ENCODE results near the gene MAPK4. TPM values are rescaled to one million over a fixed set of nuclear protein-coding genes. Genes with fewer than 3 reads are reported as not detected.

The MAPK4 gene
- total RNA-seq, 1 donor from 2014 or later = 5.7 TPM

- H3K9ac ChIP-seq (ENCODE audit: low read depth in 1 of 3, low read length in 3 of 3) = no peak overlapping the region
- no peaks in the 10 kb centered on the region for H3K27me3 ChIP-seq (ENCODE audit: control insufficient read depth in 3 of 3, insufficient read depth in 3 of 3, low read length in 3 of 3)
- no peak overlapping the region for H3K4me3 ChIP-seq (ENCODE audit: low read length in 3 of 3)
- H3K36me3 ChIP-seq (ENCODE audit: control insufficient read depth in 3 of 3, insufficient read depth in 3 of 3, low read length in 3 of 3) = no peaks in the 10 kb centered on the region
- peaks cover 0 to 7% (median 5%) of the 10 kb centered on the region in 3 donors for H3K4me1 ChIP-seq (ENCODE audit: control insufficient read depth in 3 of 3, insufficient read depth in 3 of 3, low read length in 3 of 3)
- no peaks in the 10 kb centered on the region for H3K9me3 ChIP-seq (ENCODE audit: control insufficient read depth in 3 of 3, low read length in 3 of 3)
- H3K27ac ChIP-seq (ENCODE audit: low read depth, low read length) = no peak overlapping the region
Observed at GRCh38 chr18:50619861-50620275, 60.0 kb downstream of the MAPK4 start.

- Histone ChIP-seq H3K9ac (ENCODE audit: low read depth in 1 of 3, low read length in 3 of 3) (no peak overlapping the region), H3K36me3 (ENCODE audit: control insufficient read depth in 3 of 3, insufficient read depth in 3 of 3, low read length in 3 of 3) (no peaks in the 10 kb centered on the region), H3K9me3 (ENCODE audit: control insufficient read depth in 3 of 3, low read length in 3 of 3) (no peaks in the 10 kb centered on the region), H3K4me1 (ENCODE audit: control insufficient read depth in 3 of 3, insufficient read depth in 3 of 3, low read length in 3 of 3) (peaks cover 0 to 7% (median 5%) of the 10 kb centered on the region in 3 donors), H3K27me3 (ENCODE audit: control insufficient read depth in 3 of 3, insufficient read depth in 3 of 3, low read length in 3 of 3) (no peaks in the 10 kb centered on the region), H3K27ac (ENCODE audit: low read depth, low read length) (no peak overlapping the region), H3K4me3 (ENCODE audit: low read length in 3 of 3) (no peak overlapping the region)
Observed at GRCh38 chr18:50620319-50620718, 60.4 kb downstream of the MAPK4 start.

DNA sequence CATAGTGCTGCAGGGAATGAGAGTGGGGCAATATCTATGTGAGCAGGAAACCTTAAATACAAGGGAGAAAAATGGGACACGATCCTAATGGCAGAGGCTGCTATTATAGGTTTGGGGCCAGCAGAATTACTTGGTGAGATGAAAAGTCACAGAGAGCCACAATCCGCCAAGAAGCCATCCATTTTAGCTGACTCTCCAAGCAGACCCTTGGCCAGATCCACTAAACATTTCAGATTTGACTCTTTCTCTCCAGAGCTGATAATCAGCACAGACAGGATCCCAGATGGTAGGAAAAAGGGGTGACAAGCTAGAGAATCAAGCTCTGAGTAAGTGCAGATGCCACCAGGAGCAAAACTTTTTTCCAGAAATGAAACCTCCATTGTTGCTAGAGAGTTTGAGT, 61.5 kb downstream of the MAPK4 start:
- peaks cover 0 to 7% (median 5%) of the 10 kb centered on the region in 3 donors for H3K4me1 ChIP-seq (ENCODE audit: control insufficient read depth in 3 of 3, insufficient read depth in 3 of 3, low read length in 3 of 3)
- H3K27ac ChIP-seq (ENCODE audit: low read depth, low read length) = no peak overlapping the region

DNA sequence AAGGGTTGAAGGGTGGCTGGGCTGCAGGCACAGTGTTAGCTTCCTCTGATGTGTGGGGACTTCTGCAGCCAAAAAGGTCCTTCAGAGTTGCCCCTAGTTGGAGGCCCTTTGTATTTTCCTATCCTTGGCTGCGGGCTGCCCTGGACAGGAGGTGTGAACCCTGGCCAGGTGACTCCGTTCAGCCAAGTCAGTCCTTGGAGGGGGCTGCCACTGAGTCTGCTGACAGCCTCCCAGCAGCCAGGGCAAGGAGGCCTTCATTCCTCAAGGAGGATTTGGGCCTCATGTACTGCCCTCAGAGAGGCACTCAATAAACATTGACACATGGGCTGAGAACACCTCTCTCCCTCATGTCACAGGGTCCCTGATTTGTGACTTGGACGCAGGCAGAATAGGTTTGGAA, 62.4 kb downstream of the MAPK4 start:
- Histone ChIP-seq H3K4me3 (ENCODE audit: low read length in 3 of 3) (no peak overlapping the region), H3K9me3 (ENCODE audit: control insufficient read depth in 3 of 3, low read length in 3 of 3) (no peaks in the 10 kb centered on the region), H3K9ac (ENCODE audit: low read depth in 1 of 3, low read length in 3 of 3) (no peak overlapping the region), H3K36me3 (ENCODE audit: control insufficient read depth in 3 of 3, insufficient read depth in 3 of 3, low read length in 3 of 3) (no peaks in the 10 kb centered on the region), H3K4me1 (ENCODE audit: control insufficient read depth in 3 of 3, insufficient read depth in 3 of 3, low read length in 3 of 3) (peaks cover 0 to 7% (median 5%) of the 10 kb centered on the region in 3 donors), H3K27me3 (ENCODE audit: control insufficient read depth in 3 of 3, insufficient read depth in 3 of 3, low read length in 3 of 3) (no peaks in the 10 kb centered on the region), H3K27ac (ENCODE audit: low read depth, low read length) (no peak overlapping the region)

More for the DNA sequence above, 61.5 kb downstream of the MAPK4 start:
- Histone ChIP-seq H3K36me3 (ENCODE audit: control insufficient read depth in 3 of 3, insufficient read depth in 3 of 3, low read length in 3 of 3) (no peaks in the 10 kb centered on the region), H3K27me3 (ENCODE audit: control insufficient read depth in 3 of 3, insufficient read depth in 3 of 3, low read length in 3 of 3) (no peaks in the 10 kb centered on the region), H3K9me3 (ENCODE audit: control insufficient read depth in 3 of 3, low read length in 3 of 3) (no peaks in the 10 kb centered on the region), H3K4me3 (ENCODE audit: low read length in 3 of 3) (no peak overlapping the region), H3K9ac (ENCODE audit: low read depth in 1 of 3, low read length in 3 of 3) (no peak overlapping the region)

DNA sequence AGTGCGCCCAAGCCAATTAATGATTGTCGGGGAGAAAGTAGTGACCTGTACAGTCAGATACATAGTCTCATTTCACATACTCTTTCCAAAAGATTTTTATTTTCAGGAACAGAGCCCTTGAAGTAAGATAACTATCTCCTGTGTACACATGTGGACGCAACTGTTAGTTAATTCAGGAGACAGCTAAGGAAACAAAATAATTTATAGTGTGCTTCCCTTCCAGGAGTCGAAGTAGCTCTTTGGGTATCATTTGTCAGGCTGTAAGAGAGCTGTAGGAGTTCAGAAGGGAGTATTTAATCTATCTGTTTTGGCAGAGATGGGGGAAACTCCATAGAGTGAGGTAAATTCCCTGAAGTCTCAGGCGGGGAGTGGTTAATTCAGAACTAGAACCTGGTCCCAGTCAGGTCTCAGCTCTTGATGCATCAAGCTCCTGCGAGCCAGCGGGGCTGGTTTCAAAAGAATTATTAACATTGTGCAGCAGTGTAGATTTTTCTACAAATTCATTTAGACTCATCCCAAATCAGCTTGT, 63.0 kb downstream of the MAPK4 start:
- Histone ChIP-seq H3K9ac (ENCODE audit: low read depth in 1 of 3, low read length in 3 of 3) (no peak overlapping the region), H3K4me3 (ENCODE audit: low read length in 3 of 3) (no peak overlapping the region), H3K36me3 (ENCODE audit: control insufficient read depth in 3 of 3, insufficient read depth in 3 of 3, low read length in 3 of 3) (no peaks in the 10 kb centered on the region), H3K27ac (ENCODE audit: low read depth, low read length) (no peak overlapping the region), H3K27me3 (ENCODE audit: control insufficient read depth in 3 of 3, insufficient read depth in 3 of 3, low read length in 3 of 3) (no peaks in the 10 kb centered on the region), H3K9me3 (ENCODE audit: control insufficient read depth in 3 of 3, low read length in 3 of 3) (no peaks in the 10 kb centered on the region), H3K4me1 (ENCODE audit: control insufficient read depth in 3 of 3, insufficient read depth in 3 of 3, low read length in 3 of 3) (peaks cover 0 to 13% (median 10%) of the 10 kb centered on the region in 3 donors)

DNA sequence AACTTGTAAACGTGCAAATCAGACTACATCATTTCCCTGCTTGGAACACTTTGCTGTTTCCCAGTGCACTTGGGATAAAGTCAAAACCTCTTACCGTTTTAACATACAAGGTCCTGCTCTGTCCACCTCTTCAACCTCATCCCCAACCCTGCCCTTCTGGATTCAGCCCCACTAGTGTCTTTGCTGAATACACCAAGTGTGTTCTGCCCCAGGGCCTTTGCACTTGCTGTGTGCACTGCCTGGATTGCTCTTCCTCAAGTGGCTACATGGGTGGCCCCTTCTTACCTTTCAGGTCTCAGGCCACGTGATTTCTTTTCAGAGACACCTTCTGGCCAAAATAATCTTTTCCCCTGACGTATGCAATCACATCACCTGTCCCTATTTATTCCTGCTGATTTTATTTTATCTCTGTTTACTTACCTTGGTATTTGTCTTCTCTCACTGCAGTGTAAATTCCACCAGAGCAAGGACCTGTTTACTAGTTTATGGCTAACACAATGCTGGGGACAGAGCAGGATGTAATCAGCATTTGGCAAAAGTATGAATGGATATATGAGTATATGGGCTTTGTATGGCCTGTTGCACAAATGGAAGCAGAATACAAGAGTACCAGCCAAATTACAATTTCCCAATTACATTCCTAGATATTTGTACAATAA, 63.9 kb downstream of the MAPK4 start:
- Histone ChIP-seq H3K4me3 (ENCODE audit: low read length in 3 of 3) (no peak overlapping the region), H3K36me3 (ENCODE audit: control insufficient read depth in 3 of 3, insufficient read depth in 3 of 3, low read length in 3 of 3) (no peaks in the 10 kb centered on the region), H3K27me3 (ENCODE audit: control insufficient read depth in 3 of 3, insufficient read depth in 3 of 3, low read length in 3 of 3) (no peaks in the 10 kb centered on the region), H3K9me3 (ENCODE audit: control insufficient read depth in 3 of 3, low read length in 3 of 3) (no peaks in the 10 kb centered on the region), H3K4me1 (ENCODE audit: control insufficient read depth in 3 of 3, insufficient read depth in 3 of 3, low read length in 3 of 3) (peaks cover 0 to 14% (median 13%) of the 10 kb centered on the region in 3 donors), H3K27ac (ENCODE audit: low read depth, low read length) (no peak overlapping the region), H3K9ac (ENCODE audit: low read depth in 1 of 3, low read length in 3 of 3) (no peak overlapping the region)

- H3K4me3 ChIP-seq (ENCODE audit: low read length in 3 of 3) = no peak overlapping the region
Observed at GRCh38 chr18:50624981-50625380, 65.1 kb downstream of the MAPK4 start.

GRCh38 chr18:50626317-50626716, 66.4 kb downstream of the MAPK4 start:
- H3K27ac ChIP-seq (ENCODE audit: low read depth, low read length) = no peak overlapping the region
- H3K4me1 ChIP-seq (ENCODE audit: control insufficient read depth in 3 of 3, insufficient read depth in 3 of 3, low read length in 3 of 3) = peaks cover 8 to 23% (median 19%) of the 10 kb centered on the region in 3 donors
- H3K9me3 ChIP-seq (ENCODE audit: control insufficient read depth in 3 of 3, low read length in 3 of 3) = no peaks in the 10 kb centered on the region
- no peak overlapping the region for H3K9ac ChIP-seq (ENCODE audit: low read depth in 1 of 3, low read length in 3 of 3)
- no peak overlapping the region for H3K4me3 ChIP-seq (ENCODE audit: low read length in 3 of 3)
- H3K36me3 ChIP-seq (ENCODE audit: control insufficient read depth in 3 of 3, insufficient read depth in 3 of 3, low read length in 3 of 3) = no peaks in the 10 kb centered on the region
- H3K27me3 ChIP-seq (ENCODE audit: control insufficient read depth in 3 of 3, insufficient read depth in 3 of 3, low read length in 3 of 3) = no peaks in the 10 kb centered on the region

More at GRCh38 chr18:50624981-50625380, 65.1 kb downstream of the MAPK4 start:
- Histone ChIP-seq H3K36me3 (ENCODE audit: control insufficient read depth in 3 of 3, insufficient read depth in 3 of 3, low read length in 3 of 3) (no peaks in the 10 kb centered on the region), H3K27ac (ENCODE audit: low read depth, low read length) (no peak overlapping the region), H3K9ac (ENCODE audit: low read depth in 1 of 3, low read length in 3 of 3) (no peak overlapping the region), H3K27me3 (ENCODE audit: control insufficient read depth in 3 of 3, insufficient read depth in 3 of 3, low read length in 3 of 3) (no peaks in the 10 kb centered on the region), H3K4me1 (ENCODE audit: control insufficient read depth in 3 of 3, insufficient read depth in 3 of 3, low read length in 3 of 3) (peaks cover 0 to 16% (median 12%) of the 10 kb centered on the region in 3 donors), H3K9me3 (ENCODE audit: control insufficient read depth in 3 of 3, low read length in 3 of 3) (no peaks in the 10 kb centered on the region)

- H3K4me3 ChIP-seq (ENCODE audit: low read length in 3 of 3) = no peak overlapping the region
- no peaks in the 10 kb centered on the region for H3K36me3 ChIP-seq (ENCODE audit: control insufficient read depth in 3 of 3, insufficient read depth in 3 of 3, low read length in 3 of 3)
- H3K27me3 ChIP-seq (ENCODE audit: control insufficient read depth in 3 of 3, insufficient read depth in 3 of 3, low read length in 3 of 3) = no peaks in the 10 kb centered on the region
- peaks cover 14 to 34% (median 27%) of the 10 kb centered on the region in 3 donors for H3K4me1 ChIP-seq (ENCODE audit: control insufficient read depth in 3 of 3, insufficient read depth in 3 of 3, low read length in 3 of 3)
- no peak overlapping the region for H3K27ac ChIP-seq (ENCODE audit: low read depth, low read length)
- H3K9me3 ChIP-seq (ENCODE audit: control insufficient read depth in 3 of 3, low read length in 3 of 3) = no peaks in the 10 kb centered on the region
- no peak overlapping the region for H3K9ac ChIP-seq (ENCODE audit: low read depth in 1 of 3, low read length in 3 of 3)
Observed at GRCh38 chr18:50627594-50628532, 68.0 kb downstream of the MAPK4 start.

DNA sequence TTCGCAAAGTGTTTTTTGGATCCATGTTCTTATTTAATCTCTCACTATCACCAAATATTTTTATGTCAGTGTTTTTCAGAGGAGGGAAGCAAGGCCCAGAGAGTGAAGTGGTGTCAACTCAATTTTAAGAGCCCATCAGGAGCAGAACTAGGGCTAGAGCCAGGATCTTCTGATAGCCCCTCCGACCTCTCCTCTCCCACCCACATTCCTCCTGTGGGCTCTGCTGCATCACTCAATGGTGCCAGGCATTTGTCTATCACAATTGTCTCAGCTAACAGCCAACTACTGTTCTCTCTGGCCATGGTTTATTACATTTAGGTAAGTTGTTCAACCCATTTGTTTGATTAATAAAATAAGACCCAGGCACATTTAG, 68.6 kb downstream of the MAPK4 start:
- Histone ChIP-seq H3K27ac (ENCODE audit: low read depth, low read length) (no peak overlapping the region), H3K27me3 (ENCODE audit: control insufficient read depth in 3 of 3, insufficient read depth in 3 of 3, low read length in 3 of 3) (no peaks in the 10 kb centered on the region), H3K4me3 (ENCODE audit: low read length in 3 of 3) (no peak overlapping the region)

More for the DNA sequence above, 68.6 kb downstream of the MAPK4 start:
- H3K9ac ChIP-seq (ENCODE audit: low read depth in 1 of 3, low read length in 3 of 3) = no peak overlapping the region
- peaks cover 14 to 34% (median 27%) of the 10 kb centered on the region in 3 donors for H3K4me1 ChIP-seq (ENCODE audit: control insufficient read depth in 3 of 3, insufficient read depth in 3 of 3, low read length in 3 of 3)
- H3K9me3 ChIP-seq (ENCODE audit: control insufficient read depth in 3 of 3, low read length in 3 of 3) = no peaks in the 10 kb centered on the region
- H3K36me3 ChIP-seq (ENCODE audit: control insufficient read depth in 3 of 3, insufficient read depth in 3 of 3, low read length in 3 of 3) = no peaks in the 10 kb centered on the region

Measured in skeletal muscle tissue (tissue), 4 donors.